ENCODE data around the gene CTNNAL1.
"Not testable (repeated sequence)": the region's sequence is repeated elsewhere in the genome, so short reads cannot be mapped to it uniquely, and the experiment has no call there.

The CTNNAL1 gene

DNA sequence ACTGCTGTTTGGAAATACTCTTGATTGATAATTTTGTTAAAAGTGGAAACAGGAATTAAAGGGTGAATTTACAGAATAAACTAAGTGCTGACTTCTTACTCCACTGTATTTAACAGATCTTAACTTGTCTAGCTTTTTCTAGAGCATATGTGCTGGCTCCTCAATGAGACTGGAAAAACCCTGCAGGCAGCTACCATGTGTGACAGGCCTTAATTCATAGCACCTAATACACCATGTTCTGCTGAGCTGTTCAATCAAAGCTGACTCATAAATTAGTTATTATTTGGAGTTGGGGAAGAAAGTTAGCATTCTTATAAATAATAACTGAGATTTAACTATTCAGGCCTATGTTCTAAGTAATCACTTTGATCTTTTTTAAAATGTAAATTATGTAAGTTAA lies 29.4 kb downstream of the CTNNAL1 start:
- no peak for DNase-seq

- no peak for DNase-seq
These were observed 32.4 kb downstream of the CTNNAL1 start for GRCh38 chr9:108980893-108981292.

DNA sequence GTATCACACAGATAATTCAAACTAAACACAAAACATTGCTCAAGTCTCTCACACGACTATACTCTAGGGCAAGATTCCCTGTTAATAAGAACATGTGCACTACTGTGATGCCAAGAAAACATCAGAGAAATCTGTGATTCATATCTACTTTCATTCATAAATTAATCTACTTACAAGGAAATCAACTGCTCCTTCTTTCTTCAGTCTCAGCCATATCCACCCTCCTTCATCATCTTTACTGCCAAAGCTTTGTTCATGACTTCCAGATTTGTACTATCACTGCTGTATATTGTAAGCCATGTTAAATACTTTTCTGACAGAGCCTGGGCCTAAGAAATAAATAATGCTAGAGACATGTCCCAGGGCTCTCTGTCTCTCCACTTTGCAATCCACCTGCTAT lies 35.1 kb downstream of the CTNNAL1 start:
- no peak for DNase-seq

DNA sequence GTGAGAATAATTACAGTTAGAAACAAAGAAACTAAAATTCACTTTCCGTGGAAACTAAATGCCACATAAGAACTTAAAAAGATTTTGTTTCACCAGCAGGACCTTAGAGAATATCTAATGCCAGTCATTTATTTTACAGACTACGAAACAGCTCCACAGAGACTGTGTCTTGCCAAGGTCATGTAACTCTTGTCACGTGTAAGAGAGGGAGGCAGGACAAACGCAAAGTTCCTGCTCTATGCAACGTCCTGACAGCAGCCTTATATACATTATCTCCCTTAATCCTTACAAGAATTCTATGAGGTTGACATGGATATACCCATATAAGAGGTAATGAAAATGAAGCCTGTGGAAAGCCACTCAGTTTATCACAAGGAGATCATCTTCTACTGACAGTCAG lies 39.4 kb downstream of the CTNNAL1 start:
- DNase-seq, result no peak

GRCh38 chr9:108972626-108973209 lies 40.6 kb downstream of the CTNNAL1 start:
- DNase-seq, result no peak

GRCh38 chr9:108972186-108972585 lies 41.1 kb downstream of the CTNNAL1 start:
- no peak for DNase-seq

- not testable (repeated sequence) for DNase-seq
These were observed 41.9 kb downstream of the CTNNAL1 start for GRCh38 chr9:108971392-108971791.

DNA sequence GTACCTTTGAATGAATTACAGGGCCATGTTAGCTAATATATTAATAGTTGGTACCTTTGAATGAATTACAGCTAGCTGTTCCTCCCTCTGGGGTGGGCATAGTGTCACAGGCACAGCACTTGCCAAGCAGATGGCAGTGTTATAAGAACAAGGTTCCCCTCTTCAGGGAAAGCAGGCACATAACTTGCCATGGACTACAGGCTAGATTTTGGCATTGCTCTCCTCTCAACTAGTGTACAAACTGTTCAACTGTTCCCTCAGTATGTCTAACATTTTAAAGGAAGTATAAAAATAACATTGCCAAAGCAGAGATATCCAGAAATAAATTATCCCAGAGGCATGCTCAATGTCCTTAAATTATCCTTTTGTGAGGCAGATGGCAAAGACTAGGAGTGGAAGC lies 45.4 kb downstream of the CTNNAL1 start:
- no peak for DNase-seq

DNA sequence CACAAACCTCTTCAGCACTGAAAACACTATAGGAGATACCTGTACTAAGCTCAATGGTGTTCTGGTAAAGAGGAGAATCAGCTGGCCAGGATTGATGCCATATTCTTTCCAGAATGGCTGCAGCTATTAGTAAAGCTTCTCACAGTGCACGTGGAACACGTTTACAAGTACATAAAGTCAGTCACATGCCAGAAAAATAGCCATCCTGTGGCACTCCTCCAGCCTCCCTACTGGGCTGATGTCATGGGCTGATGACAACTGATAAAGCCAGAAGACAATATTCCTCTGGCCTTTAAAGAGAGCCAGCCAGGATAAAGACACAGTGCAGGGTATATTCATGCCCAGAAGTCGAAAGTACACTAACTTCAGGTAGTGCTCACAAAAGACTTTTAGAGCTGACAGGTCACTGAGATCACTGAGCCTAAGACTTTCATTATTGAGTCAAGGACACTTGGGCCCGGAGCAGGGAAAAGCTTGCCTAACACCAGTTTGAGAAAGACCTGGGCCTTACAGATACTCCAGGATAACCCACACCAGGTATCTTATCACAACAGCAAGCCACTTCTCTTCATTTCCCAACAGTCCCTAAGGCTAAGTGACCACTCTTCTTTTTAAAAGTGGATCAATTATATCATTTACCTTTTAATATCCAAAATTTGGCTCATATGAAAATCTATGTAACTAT lies 49.7 kb downstream of the CTNNAL1 start:
- no peak for DNase-seq

- DNase-seq, result no peak
These were observed 52.1 kb downstream of the CTNNAL1 start for GRCh38 chr9:108961151-108961550.

- DNase-seq, result no peak
These were observed 53.0 kb downstream of the CTNNAL1 start for GRCh38 chr9:108960331-108960730.

- no peak for DNase-seq
These were observed 56.7 kb downstream of the CTNNAL1 start for GRCh38 chr9:108956631-108957026.

- DNase-seq, result no peak
These were observed 57.2 kb downstream of the CTNNAL1 start for GRCh38 chr9:108956022-108956630.

DNA sequence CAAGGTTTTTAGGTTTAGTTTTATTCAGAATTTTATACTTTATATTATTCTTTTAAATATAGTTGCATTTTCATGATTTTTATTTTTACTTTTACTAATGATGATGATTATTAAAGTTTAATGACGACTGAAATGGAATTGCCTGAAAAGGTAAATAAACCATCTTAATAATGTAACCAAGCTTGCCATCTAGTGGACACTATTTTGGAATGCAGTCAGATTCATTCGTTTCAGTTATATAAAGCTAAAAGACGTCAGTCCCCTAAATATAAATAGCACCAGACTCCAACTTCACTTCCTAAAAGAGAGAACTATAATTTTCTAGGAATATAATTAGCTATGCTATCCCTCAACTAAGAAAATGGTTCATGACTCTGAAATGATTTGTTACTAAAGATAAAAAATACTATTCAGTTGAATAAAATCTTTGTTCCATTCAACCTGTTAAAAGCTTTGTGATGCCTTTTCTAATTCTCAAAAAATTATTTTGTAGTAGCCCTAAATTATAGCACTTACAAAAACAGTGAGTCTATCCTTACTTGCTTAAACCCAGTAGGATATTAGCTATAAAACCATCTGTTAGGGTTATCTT lies 59.2 kb downstream of the CTNNAL1 start:
- peak; percentile 4 for DNase-seq

DNA sequence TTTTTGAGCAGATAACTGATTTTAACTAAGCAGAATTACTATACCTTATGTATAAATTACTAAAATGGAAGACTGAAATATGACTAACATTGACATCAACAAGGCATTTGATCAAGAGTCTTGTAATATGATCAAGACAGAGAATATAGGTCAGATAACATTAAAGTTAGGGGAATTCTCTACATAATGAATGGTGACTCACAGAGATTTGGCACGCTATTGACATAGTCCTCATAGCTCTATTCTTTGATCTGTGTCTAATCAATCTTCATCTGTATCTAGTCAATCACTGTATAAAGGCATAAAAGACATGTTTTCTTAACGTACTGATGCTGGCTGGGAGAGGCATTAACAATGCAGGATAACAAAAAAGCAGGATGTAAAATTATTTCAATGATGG lies 61.7 kb downstream of the CTNNAL1 start:
- DNase-seq, result no peak

- DNase-seq, result no peak
These were observed 63.1 kb downstream of the CTNNAL1 start for GRCh38 chr9:108950168-108950567.

DNA sequence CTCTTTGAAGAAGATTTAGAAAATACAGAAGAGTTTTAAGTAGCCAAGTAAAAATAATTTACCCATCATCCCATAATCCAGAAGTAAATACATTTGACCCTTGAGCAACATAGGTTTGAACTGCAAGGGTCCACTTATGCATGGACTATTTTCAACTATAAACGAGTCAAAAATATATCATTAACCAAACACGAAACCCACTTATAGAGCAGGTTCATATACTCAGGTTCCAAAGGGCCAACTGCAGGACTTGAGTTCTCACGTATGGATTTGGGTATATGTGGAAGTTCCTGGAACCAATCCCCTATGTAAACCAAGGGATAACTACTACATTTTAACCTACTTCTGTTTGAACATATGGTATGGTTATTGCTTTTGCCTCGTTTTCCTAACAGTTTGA lies 73.3 kb downstream of the CTNNAL1 start:
- DNase-seq, result no peak

DNA sequence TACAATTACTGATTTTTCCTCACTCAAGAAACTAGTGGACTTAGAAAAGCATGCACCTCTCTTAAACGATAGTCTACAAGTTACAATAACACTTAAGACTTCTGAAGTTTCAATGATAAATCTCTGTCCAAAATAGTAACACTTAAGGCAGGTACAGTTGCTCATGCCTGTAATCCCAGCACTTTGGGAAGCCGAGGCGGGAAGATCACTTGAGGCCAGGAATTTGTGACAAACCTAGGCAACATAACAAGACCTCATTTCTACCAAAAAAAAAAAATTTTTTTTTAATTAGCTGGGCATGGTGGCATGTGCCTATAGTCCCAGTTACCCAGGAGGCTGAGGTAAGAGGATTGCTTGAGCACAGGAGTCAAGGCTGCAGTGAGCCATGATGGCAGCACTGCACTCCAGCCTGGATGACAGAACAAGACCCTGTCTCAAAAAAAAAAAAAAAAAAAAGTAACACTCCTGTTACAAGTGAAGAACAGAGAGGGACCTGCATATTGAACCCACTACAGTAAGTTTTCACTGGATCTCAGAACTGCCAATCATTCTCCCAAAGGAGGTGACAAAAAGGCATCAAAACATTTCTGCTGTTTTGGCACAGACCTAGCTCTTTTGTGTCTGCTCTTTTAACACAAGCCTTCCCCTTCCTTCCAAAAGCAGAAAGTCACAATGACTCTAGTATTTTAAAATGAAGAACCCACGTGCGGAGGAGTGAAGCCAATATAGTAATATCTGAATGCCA lies 75.6 kb downstream of the CTNNAL1 start:
- no peak for DNase-seq

GRCh38 chr9:108934323-108934893 lies 78.9 kb downstream of the CTNNAL1 start, which contains the start of gene ABITRAM:
Gene ABITRAM, plus strand, starts transcription at chr9:108934400. Its CDS starts 87 bp downstream, at chr9:108934487.
- DNase-seq, result peak; percentile 76

- DNase-seq, result peak; percentile 92
These were observed 79.5 kb downstream of the CTNNAL1 start, which contains the start of gene ELP1 for GRCh38 chr9:108933718-108934322. Gene ELP1, minus strand, starts transcription at chr9:108934124. Its CDS starts 2,978 bp downstream, at chr9:108931146.

- DNase-seq, result no peak
These were observed 80.0 kb downstream of the CTNNAL1 start for GRCh38 chr9:108933231-108933717.

GRCh38 chr9:108928386-108928785 lies 84.9 kb downstream of the CTNNAL1 start:
- DNase-seq, result no peak

Measured in NCI-H1436 (cell line).